ENCODE data around the gene SH3RF3. TPM values are rescaled to one million over a fixed set of nuclear protein-coding genes. Genes with fewer than 3 reads are reported as not detected.

Gene SH3RF3
- total and polyA plus RNA-seq, 2 of the 13 experiments (the other 11 are each of a cell fraction or from before 2014, with no cell fraction given): 0.04 TPM; not detected in 1

DNA sequence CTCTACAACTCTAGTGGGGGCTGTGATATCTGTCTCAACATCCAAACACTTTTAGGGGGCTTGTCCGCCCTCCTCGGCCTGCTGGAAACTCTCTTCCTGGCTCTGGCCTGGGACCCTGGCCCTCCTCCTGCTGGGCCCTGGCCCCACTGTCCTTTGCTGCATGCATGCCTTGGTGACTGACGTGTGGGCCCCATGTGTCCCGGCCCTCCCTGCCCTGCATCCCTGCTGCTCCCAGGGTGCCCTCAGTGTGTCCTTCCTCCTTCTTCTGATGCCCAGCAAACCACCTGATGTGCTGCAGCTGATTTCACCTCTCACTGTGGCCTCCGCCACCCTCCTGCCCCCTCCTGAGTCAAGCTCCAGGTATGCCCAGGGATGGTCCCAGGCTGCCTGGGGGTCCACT, 383.1 kb downstream of the SH3RF3 start:
- Histone ChIP-seq H3K9ac (ENCODE audit: insufficient read depth, low read depth, low read length) (no peak overlapping the region), H3K27ac (ENCODE audit: extremely low read length, insufficient read depth, low read length) (no peak overlapping the region), H3K27me3 (ENCODE audit: control insufficient read depth in 1 of 2, insufficient read depth in 2 of 2, low read length in 2 of 2) (peaks cover 0 to 20% of the 10 kb centered on the region in 2 experiments; a peak in 2 of 5 replicates), H3K79me2 (ENCODE audit: insufficient read depth, low read length) (no peaks in the 10 kb centered on the region), H4K20me1 (ENCODE audit: insufficient read depth, low read length) (no peaks in the 10 kb centered on the region; the same call in 1 of the 2 replicates), H3K4me1 (ENCODE audit: insufficient read depth, low read length) (peaks cover 16% of the 10 kb centered on the region), H3K9me3 (ENCODE audit: low read length) (no peaks in the 10 kb centered on the region), H3K4me3 (replicated peaks in 1 of 3; ENCODE audit: insufficient read depth in 1 of 3, low read depth in 2 of 3, low read length in 3 of 3) (no peak overlapping the region), H3K4me2 (ENCODE audit: low read depth, low read length) (no peak overlapping the region), H2AFZ (ENCODE audit: low read length) (no peak overlapping the region), H3K36me3 (replicated peaks in 1 of 2; ENCODE audit: control insufficient read depth in 1 of 2, insufficient read depth in 2 of 2, low read length in 2 of 2) (no peaks in the 10 kb centered on the region)
- TF ChIP-seq NONO (IDR thresholded peaks at IDR 0.05): no peak
- no peak for TF ChIP-seq NONO (CRISPR knock-in tag; conservative IDR thresholded peaks at IDR 0.05)
- TF ChIP-seq NAIF1 (CRISPR knock-in tag; IDR thresholded peaks at IDR 0.05; ENCODE audit: borderline replicate concordance): no peak
- TF ChIP-seq ZNF646 (CRISPR knock-in tag; IDR thresholded peaks at IDR 0.05): no peak
- TF ChIP-seq ZNF30 (CRISPR knock-in tag; IDR thresholded peaks at IDR 0.05): no peak
- no TSS peak for BruUV-seq (replicated peaks)
- CTCF ChIA-PET (ENCODE audit: low intra/inter-chr PET ratio, low total read pairs): no interaction called here
- FAIRE-seq: no peak
- in situ Hi-C loops (cut with HindIII; ENCODE audit: extremely low pct_ligation_motif_present, low pct_unique_long_range_greater_than_20kb): no loop called here
- DNase-seq (ENCODE audit: low spot score): no peak
- 23% methylated on average over 5 of the region's 5 CpGs for WGBS (ENCODE audit: low lambda C conversion rate)
- no peak for ATAC-seq
- intact Hi-C loops (cut with micrococcal nuclease; ENCODE audit: unreplicated experiment): no loop called here
- POLR2A ChIA-PET: no interaction called here
